GM19372 (cell line): ENCODE measurements around the gene BACH2.
A peak's percentile ranks its signal among the peaks of the same experiment; 100 is the strongest.

Experiments
- ATAC-seq: cut with Tn5 transposase; IDR thresholded peaks from one replicate; pipeline ENCODE4 v1.9.1; 2021; ENCODE audit warnings: mild to moderate bottlenecking, low read depth, moderate library complexity; ENCODE audit not compliant: unreplicated experiment

The BACH2 gene

DNA sequence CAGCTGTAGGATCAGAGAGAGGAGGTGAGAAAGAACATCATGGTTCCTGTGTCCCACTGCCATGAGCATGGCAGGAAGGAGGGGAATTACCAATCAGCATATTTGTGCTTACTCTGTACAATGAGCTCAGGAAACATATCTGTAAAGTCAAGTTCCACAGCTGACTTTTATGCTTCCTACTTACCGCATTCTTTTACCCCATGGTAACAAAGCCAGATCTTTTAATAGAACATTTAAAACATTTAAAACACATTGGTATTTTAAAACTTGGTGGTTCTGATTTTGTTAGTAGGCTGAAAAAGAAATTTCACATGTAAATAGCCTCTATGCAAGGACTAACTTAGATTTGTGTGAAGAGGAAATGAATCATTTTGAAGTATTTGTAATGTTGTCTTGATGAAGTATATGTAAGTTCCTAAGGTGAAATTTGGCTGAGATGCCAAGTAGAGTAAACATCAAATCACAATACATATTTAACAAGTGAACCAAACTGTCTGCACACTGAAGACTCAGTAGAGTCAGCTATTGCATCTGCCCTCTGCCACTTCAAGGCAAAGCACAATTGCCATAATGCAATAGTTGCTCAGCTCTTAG is 287.6 kb downstream of the BACH2 start:
- ATAC-seq = peak; percentile 25

DNA sequence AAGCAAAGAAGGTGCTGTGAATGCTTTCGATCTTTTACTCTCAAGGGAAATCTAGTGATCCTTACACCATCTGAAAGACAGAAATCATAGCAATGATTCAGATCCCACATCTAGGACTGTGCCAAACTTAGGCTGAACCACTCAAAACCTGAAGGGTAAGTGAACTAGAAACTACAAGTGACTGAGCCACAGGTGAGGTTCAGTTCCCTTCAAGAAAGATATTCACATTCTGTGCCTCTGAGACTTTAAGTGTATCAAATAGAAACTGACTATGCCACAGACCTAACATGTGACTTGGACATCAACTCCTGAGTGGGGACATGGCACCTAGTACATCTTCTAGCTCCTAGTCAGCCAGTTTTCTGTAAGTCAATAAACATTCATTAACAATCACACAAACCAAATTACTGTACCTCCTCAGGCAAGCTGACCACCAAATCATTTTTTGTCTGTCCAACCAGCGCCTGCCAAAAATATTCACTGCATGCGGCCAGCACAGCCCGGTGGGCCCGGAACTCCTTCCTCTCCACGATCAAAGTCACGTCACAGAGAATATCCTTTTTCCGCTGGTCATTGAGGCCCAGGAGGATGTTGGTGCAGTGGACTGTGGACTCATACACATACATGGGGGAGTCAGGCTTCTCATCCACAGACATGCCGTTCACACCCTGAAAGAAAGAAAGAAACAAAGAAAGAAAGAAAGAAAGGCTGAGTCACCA is 288.3 kb downstream of the BACH2 start:
- peak; percentile 63 for ATAC-seq

DNA sequence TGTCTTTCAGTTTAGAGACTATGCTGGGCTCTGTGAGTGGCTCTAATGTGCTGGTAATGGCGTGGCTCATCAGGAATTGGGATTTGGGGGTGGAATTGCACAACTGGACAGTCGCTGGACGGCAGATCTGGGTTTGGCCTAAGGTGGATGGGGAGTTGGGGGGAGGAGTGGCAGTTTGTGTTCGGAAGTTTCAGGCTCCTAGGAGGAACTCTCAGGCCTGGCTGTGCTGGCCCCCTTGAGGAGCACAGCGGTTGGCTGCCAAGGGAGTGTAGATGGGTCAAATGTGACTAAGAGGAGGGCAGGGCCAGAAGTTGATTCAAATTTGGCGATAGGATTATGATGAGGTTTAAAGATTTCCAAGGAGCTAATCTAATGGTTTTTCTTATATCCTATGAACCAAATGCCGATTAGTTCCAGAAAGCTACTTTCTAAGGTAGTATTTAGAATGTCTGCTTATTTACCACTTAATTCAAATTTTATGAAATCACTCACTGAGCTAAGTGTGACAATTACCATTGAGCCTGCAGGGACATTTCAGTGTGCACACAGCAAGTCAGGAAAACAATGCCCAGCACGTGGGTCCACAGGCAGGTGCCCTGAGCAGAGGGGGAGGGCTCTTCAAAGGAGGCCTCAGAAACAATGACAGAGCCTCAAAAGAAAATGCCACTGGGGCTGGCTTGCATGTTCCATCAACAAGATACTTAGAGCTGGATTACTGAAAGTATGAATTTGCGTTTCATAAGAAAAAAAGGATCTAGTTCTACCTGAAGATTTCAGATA is 291.4 kb downstream of the BACH2 start:
- ATAC-seq = no peak

DNA sequence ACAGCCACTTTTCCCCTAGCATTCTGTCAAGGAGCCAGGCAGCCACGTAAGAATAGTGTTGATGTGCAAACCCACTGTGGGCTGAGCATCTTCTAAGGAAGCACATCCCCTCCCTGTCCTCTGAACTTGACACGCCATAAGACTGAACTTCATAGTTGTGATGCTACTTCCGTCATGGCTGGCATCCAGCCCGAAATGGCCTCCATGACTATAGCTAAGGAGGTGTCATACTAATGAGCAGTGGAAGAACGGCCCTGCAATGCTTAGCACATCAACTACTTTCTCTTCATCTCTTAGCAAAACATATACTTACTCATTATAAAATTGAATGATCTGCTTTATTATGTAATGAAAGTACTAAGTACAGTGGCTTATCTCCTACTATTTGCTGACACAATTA is 292.1 kb downstream of the BACH2 start:
- ATAC-seq = no peak

DNA sequence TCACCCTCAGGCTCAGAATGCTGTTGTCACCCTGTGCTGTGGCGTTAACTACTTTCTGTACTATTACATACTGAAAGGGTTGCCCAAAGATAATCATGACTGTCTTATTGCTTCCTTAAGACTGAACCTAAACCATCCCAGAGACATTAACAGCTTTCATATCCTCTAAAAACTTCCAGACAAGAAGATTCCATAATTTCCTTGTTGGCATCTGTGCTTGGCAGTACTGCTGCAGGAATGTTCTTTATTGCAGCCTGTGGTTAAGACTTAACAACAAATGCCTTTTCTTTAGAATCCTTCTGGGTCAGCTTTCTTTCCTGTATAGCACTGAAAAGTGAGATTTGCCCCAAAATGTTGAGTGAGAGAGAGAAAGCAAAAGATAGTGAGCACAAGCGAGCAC is 292.7 kb downstream of the BACH2 start:
- no peak for ATAC-seq

DNA sequence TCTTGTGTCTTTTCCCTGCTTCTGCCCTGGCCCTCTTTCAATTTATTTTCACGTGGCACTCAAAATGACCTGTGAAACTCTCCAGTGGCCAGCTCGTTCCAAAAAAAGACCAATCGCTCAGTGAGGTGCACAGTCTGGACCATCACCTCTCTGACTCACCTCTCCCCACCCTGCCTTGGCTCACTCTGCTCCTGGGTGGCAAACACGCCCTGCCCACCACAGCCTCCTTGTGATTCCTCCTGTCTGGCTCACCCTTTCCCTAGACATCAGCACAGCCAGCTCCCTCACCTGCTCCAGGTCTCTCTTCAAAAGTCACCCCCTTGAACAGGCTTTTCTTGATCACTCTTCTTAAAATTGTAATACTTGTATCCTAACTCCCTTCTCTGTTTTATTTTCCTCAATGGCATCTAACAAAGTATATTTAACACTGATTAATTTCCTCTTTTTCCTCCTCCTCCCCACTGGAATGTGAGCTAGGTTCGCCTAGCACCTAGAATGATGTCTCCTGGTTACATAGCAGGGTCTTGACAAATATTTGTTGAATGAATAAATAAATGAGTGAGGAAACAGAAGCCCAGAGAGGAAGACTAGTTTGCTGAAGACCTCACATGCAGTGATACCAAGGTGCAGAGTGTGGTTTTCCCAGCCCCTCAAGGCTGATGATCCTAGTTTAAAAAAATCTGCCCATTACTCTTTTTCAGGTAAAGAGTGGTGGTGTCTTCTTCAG is 293.4 kb downstream of the BACH2 start:
- ATAC-seq = no peak

DNA sequence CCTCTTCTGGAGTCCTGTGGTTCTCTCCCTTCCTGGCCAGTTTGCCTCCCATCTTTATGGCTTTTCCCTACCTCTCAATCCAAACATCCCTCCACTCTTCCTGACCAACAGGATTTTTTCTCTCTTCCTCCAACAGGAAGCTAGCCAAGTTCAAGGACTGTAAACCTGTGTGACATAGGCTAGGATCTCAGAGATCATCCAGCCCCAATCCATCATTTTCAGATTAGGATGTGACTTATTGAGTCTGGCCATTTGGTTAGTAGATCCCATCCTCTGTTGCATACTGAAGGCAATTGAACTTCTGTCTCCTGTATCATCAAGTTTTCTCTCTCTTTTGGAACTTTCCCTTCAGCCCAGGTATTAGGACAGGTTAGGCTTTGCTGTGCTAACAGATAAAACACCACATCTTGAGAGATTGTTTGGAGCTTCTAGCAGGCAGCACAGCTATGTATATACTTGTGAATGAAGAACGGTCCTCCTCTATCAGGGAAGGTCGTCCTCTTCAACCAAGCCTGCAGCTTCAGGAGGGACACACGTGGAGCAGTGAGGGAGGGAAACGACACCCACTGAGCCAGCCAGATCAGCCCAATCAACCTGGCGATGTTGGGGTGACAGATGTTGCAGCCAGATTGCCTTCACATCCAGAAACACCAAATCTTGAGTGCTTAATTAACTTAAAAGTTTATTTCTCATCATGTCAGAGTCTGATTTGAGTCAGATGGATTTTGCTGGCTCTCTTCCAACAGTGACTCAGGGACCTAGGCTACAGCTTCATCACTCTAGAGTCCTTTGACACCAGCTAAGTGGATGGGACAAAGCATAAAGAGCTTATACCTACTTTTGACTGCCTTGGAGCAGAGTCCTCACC is 295.5 kb downstream of the BACH2 start:
- ATAC-seq = no peak

DNA sequence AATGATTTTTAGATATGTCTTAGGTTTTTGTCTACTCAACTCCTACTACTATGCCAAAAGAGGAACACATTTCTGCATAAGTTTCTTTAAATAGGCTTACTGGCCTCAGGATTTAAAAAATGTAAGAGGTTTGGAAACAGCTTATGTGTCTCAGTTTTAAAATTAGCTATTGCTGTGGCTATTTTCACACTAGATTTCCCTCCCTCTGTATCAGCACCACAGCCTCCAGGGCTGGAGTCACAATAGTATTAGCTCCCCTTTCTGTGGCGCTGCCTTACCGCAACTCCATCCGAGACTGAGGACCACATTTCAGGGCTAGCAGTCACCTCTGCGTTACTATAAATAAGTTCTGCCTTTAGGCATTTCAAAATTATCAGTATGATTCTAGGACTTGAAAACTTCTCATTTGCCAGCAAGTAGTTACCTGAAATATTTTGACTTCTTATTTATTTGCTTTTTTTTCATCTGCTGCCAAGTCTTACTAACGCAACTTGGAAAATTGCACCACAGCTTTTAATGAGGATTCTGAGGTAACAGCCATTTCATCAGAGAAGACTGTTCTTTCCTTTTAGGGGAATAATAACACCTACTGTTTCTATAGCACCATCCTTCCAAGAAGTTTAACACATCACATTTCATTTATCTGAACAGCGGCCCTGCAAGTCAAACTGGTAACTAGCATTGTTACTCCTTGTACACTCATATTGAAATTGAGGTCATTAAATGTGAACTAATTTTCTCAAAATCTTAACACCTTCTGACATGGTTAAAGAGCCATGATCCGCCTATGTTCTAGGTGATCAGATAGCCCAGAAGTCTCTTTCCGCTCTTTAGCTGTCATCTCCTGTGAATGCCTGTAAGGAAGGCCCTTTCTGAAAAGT is 296.5 kb downstream of the BACH2 start:
- ATAC-seq = no peak

DNA sequence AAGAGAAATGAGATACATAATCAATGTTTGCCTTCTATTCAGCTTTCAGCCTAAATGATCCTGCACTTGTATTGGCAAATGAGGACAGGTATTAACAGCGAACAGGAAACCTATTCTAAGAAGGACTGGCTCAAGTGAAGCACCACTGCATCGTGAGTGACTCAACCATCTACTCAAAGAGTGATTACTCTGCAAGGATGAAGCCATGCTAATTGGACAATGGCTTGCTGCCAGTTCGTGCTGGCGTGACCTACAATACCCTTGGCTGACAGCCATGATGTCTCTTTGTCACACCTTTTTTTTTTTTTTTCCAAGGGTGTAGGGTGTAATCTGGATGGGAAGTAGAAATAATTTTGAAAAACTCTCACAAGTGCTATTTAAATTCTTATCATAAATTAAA is 297.5 kb downstream of the BACH2 start:
- no peak for ATAC-seq

DNA sequence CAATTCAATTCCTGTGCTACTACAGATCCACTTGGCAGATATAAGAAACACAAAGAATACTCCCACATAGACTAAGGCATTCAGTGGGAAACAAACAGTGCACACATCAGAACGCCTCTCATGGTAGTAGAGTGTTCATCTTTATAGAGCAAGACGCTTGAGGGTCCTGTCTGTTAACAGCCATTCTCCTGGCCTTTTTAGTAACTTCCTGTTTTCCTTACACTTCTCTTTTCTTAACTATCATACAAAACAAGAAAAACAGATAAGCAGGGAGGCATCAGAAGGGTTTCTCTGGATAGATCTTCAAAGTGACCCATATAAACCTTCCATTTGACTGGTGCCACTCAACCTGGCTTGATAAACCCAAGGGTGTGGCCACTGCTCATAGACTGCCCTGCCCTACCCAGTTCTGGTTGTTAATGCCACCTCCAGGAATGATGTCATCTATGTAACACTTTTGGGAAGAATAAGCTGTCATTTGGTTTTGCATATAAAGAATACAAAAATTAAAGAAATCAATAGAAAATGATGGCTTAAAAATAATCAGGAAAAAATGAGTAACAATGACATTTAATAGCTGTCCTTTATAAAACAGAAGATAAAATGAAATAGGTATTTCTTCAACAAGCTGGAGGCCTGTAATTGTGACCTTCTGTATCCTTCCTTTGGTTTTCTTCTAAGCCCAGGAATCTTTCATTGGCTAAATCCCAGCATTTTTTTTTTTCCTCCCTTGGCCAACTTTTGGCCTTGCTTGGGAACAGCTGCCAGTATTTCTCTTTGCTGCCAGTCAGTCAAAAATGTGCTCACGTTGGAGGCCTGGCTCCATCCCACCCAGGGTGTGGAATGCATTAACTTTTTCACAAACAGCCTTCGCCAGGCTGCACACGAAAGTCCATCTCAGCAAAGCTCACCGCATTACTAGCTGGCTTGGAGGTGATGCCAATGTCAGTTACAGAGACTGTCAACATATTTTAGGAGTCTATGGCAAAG is 298.9 kb downstream of the BACH2 start:
- ATAC-seq = no peak

DNA sequence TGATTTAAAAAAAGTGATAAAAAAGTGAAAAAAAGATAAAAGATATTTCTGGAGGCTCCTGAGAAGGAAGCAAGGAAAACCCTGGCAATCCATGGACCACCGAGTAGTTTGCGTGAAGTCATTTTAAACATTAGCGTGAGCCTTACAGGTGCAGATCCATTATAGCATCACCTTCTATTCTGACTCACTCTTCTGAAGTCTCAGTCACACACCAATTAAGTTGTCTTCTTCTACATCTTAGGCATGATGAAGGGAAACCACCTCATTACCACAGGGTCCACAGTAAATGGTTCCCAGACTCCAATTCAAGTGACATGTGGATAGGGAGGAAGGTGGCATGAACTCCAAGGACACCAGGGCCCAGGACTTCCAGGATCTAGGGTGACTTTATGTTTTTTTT is 303.2 kb downstream of the BACH2 start:
- no peak for ATAC-seq

DNA sequence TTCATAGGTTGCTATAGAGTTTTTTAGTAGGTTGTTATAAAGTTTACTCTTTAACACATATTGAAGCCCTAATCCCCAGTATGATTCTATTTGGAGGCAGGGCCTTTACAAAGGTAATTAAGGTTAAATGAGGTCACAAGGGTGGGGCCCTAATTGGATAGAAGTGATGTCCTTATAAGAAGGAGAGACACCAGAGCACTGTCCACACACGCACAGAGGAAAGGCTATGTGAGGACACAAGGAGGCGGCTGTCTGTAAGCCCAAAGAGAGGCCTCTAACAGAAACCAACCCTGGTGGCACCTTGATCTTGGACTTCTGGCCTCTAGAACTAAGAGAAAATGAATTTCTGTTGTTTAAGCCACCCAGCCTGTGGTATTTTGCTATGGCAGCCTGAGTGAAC is 303.8 kb downstream of the BACH2 start:
- no peak for ATAC-seq

DNA sequence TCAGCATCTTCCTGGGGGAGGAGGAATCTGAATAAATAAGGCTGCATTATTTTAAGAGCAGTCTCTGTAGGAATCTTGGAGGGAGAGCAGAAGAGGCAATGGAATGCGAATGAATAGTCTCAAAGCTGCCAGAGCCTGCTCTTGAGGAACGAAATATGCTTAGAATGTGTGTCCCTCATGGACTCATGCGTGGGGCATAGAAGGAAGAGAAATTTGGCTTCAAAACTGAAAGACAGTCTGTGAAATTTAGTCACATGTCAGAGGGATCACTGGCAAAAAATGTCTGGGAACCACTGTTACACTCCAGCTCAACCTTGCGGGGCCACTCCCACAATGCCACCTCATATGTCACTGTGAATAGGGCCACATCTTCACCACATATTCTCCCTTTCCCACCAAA is 306.9 kb downstream of the BACH2 start:
- no peak for ATAC-seq

DNA sequence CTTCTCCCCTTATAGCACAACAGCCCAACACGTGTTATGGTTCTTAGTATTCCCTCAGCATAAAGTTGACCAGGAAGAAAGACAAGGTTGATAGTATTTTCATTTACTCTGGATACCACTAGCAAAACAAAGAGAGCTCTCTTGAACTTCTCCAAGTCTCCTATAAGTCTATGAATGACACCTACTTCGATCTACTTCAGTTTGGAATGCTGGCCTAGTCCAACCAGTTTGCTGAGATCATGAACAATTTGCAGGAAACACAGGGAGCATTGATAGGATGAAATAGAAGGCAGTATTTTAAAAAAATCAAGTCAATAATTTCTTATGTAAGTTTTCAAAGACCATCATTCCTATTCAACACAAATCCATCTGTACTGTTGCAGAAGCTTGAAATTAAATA is 308.8 kb downstream of the BACH2 start:
- no peak for ATAC-seq

DNA sequence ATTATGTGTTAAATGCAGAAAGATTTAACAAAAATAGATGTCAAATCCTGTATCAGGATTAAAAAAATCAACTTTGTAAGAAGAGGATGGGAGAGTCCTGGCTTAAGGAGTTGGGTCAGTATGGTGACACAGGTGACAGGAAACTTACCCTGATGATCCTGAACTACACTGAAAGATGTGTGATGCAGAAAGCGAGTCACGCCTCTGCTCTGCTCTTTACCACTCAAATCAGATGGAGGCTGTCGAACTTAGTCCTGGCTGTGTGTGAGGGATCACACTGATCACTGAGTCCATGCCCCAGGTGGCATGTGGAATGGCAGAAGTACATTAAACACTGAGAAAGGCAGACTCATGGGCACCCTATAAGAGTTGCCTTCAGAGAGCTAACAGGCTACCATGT is 309.5 kb downstream of the BACH2 start:
- ATAC-seq = no peak

DNA sequence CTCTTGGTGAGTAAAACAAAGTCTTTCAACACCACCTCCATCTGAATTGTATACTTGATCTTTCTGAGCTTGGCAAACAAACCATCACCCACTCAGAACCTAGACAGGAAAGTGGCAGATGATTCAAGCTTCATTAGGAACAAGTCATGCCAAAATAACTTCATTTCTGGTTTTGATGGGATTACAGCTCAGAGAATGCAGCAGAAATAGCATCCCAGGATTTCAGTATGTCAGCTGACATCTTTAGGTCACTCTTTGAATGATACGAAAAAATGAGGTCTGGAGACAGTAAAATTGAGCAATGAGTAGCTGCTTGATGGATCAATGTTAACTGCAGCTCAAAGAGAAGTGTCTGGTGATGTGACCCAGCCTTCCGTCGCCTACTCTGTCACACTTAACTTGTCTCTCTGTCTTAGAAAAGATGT is 310.0 kb downstream of the BACH2 start:
- no peak for ATAC-seq

DNA sequence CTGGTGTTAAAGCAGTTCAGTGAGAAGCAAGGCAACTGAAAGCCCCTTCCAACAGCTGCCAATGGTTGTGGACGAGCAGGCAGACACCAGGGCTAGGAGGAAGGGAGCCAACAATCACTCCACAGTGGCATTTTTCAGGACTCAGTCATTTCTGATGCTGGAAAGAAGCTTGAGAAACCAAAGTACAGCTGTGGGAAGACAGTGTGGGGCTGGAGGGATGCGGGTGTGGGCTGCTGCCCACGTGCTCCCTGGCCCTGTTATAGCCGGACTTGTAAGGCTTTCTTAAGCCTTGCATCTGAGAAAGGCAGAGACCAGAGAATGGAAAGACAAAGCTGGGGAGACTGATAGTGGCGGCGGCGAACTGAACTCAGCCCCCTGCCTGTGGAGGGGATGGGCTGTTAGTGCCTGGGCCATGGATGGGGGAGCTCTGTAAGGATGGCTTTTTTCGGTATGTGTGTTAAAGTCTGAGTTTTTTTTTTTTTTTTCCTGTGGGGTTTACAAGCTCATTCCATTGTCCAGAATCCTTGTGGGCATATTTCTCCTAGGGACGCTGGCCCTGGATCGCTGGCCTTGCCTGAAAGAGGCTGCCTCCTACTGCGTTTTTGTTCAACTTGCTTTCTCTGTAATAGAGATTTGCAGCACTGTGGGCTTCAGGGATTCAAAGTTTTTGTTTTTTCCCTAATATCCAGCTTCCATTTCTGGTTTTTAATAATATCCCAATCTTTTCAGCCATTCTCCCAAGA is 310.7 kb downstream of the BACH2 start:
- ATAC-seq = no peak
